GM21825 (cell line): ENCODE results near the gene FUCA2.
"Not testable (repeated sequence)": the region's sequence is repeated elsewhere in the genome, so short reads cannot be mapped to it uniquely, and the experiment has no call there.

Experiments used
- ATAC-seq: cut with Tn5 transposase; IDR thresholded peaks from one replicate; pipeline ENCODE4 v1.9.1; 2021; ENCODE audit warnings: mild to moderate bottlenecking, moderate library complexity; ENCODE audit not compliant: unreplicated experiment

The FUCA2 gene

GRCh38 chr6:143449082-143449713 is 62.3 kb downstream of the FUCA2 start:
- no peak for ATAC-seq

DNA sequence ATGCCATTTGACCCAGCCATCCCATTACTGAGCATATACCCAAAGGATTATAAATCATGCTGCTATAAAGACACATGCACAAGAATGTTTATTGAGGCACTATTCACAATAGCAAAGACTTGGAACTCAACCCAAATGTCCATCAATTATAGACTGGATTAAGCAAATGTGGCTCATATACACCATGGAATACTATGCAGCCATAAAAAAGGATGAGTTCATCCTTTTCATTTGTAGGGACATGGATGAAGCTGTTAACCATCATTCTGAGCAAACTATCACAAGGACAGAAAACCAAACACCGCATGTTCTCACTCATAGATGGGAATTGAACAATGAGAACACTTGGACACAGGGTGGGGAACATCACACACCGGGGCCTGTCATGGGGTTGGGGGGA is 63.7 kb downstream of the FUCA2 start:
- not testable (repeated sequence) for ATAC-seq
